Measurements from ENCODE around the gene RANBP9.
A peak's percentile ranks its signal among the peaks of the same experiment; 100 is the strongest.

Gene RANBP9

GRCh38 chr6:13600036-13600435, 111.6 kb downstream of the RANBP9 start:
- DNase-seq (ENCODE audit: low spot score), result no peak

- DNase-seq (ENCODE audit: low spot score), result no peak
Observed at GRCh38 chr6:13597073-13597472, 114.6 kb downstream of the RANBP9 start.

- DNase-seq (ENCODE audit: low spot score), result peak; percentile 20
Observed at GRCh38 chr6:13593720-13594119, 117.9 kb downstream of the RANBP9 start.

- no peak for DNase-seq (ENCODE audit: low spot score)
Observed at GRCh38 chr6:13593103-13593502, 118.5 kb downstream of the RANBP9 start.

GRCh38 chr6:13591205-13591921, 120.3 kb downstream of the RANBP9 start:
- no peak for DNase-seq (ENCODE audit: low spot score)

- no peak for DNase-seq (ENCODE audit: low spot score)
Observed at GRCh38 chr6:13590574-13591153, 121.0 kb downstream of the RANBP9 start.

GRCh38 chr6:13589801-13590200, 121.8 kb downstream of the RANBP9 start:
- DNase-seq (ENCODE audit: low spot score), result no peak

GRCh38 chr6:13586603-13587542, 124.8 kb downstream of the RANBP9 start:
- peak; percentile 52 for DNase-seq (ENCODE audit: low spot score)

GRCh38 chr6:13581700-13582229, 129.9 kb downstream of the RANBP9 start:
- no peak for DNase-seq (ENCODE audit: low spot score)

- no peak for DNase-seq (ENCODE audit: low spot score)
Observed at GRCh38 chr6:13579911-13580310, 131.7 kb downstream of the RANBP9 start.

- DNase-seq (ENCODE audit: low spot score), result no peak
Observed at GRCh38 chr6:13577926-13578325, 133.7 kb downstream of the RANBP9 start.

- no peak for DNase-seq (ENCODE audit: low spot score)
Observed at GRCh38 chr6:13576017-13576416, 135.6 kb downstream of the RANBP9 start.

- no peak for DNase-seq (ENCODE audit: low spot score)
Observed at GRCh38 chr6:13575377-13575775, 136.3 kb downstream of the RANBP9 start.

- peak; percentile 86 for DNase-seq (ENCODE audit: low spot score)
Observed at GRCh38 chr6:13574571-13575376, 136.9 kb downstream of the RANBP9 start, which contains the start of gene SIRT5. Gene SIRT5 (plus strand): TSS chr6:13574601. CDS start chr6:13584111, 9,510 bp downstream.

- DNase-seq (ENCODE audit: low spot score), result peak; percentile 99
Observed at GRCh38 chr6:13574149-13574570, 137.5 kb downstream of the RANBP9 start.

GRCh38 chr6:13573669-13574110, 137.9 kb downstream of the RANBP9 start:
- DNase-seq (ENCODE audit: low spot score), result peak; percentile 38

- no peak for DNase-seq (ENCODE audit: low spot score)
Observed at GRCh38 chr6:13572951-13573654, 138.5 kb downstream of the RANBP9 start.

GRCh38 chr6:13572240-13572639, 139.4 kb downstream of the RANBP9 start:
- DNase-seq (ENCODE audit: low spot score), result no peak
